Neural progenitor cell (in vitro differentiated cells): ENCODE data around the gene UNC5A.

ENCODE experiments used
- EZH2 ChIP-seq: fragments of 200-600 bp; sonication (generic); IDR thresholded peaks from 2 replicates; pipeline ENCODE4 v1.6.1; 2017; ENCODE audit warnings: antibody characterized with exemption, mild to moderate bottlenecking, moderate library complexity
- EZH2phosphoT487 ChIP-seq: fragments of 200-600 bp; sonication (generic); IDR thresholded peaks from 2 replicates; pipeline ENCODE4 v1.6.1; 2017; ENCODE audit warnings: antibody characterized with exemption
- TF ChIP-seq, protein P1 (sequence below): fragments of 200-600 bp; sonication (generic); IDR thresholded peaks from 2 replicates; pipeline ENCODE4 v1.5.1; 2017; ENCODE audit warnings: antibody characterized with exemption, mild to moderate bottlenecking

GRCh38 chr5:176803943-176804498 lies 6.3 kb upstream of the UNC5A start:
- TF ChIP-seq, protein P1, sequence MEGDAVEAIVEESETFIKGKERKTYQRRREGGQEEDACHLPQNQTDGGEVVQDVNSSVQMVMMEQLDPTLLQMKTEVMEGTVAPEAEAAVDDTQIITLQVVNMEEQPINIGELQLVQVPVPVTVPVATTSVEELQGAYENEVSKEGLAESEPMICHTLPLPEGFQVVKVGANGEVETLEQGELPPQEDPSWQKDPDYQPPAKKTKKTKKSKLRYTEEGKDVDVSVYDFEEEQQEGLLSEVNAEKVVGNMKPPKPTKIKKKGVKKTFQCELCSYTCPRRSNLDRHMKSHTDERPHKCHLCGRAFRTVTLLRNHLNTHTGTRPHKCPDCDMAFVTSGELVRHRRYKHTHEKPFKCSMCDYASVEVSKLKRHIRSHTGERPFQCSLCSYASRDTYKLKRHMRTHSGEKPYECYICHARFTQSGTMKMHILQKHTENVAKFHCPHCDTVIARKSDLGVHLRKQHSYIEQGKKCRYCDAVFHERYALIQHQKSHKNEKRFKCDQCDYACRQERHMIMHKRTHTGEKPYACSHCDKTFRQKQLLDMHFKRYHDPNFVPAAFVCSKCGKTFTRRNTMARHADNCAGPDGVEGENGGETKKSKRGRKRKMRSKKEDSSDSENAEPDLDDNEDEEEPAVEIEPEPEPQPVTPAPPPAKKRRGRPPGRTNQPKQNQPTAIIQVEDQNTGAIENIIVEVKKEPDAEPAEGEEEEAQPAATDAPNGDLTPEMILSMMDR = no peak
- TF ChIP-seq EZH2 (no peak), EZH2phosphoT487 (no peak)
